Skeletal muscle tissue (tissue), 4 donors: ENCODE results near the gene DENND6B. TPM values are rescaled to one million over a fixed set of nuclear protein-coding genes. Genes with fewer than 3 reads are reported as not detected.

Experiments
- H3K27ac ChIP-seq: one replicate; pipeline ENCODE4 v1.7.0; 2013; ENCODE audit warnings: mild to moderate bottlenecking, low read depth, low read length, inconsistent platforms
- H3K27me3 ChIP-seq, 3 donors: one replicate each; pipeline ENCODE4 v1.7.0; 2013; ENCODE audit warnings: low read length in 3 of 3; ENCODE audit not compliant: control insufficient read depth in 3 of 3, insufficient read depth in 3 of 3
- H3K36me3 ChIP-seq, 3 donors: one replicate each; pipeline ENCODE4 v1.7.0; 2013; ENCODE audit warnings: low read length in 3 of 3; ENCODE audit not compliant: control insufficient read depth in 3 of 3, insufficient read depth in 3 of 3
- H3K4me1 ChIP-seq, 3 donors: one replicate each; pipeline ENCODE4 v1.7.0; 2013; ENCODE audit warnings: low read length in 3 of 3, mild to moderate bottlenecking in 3 of 3; ENCODE audit not compliant: control insufficient read depth in 3 of 3, insufficient read depth in 3 of 3
- H3K4me3 ChIP-seq, 3 donors: one replicate each; pipeline ENCODE4 v1.7.0; 2013; ENCODE audit warnings: low read length in 3 of 3
- H3K9ac ChIP-seq, 3 donors: one replicate each; pipeline ENCODE4 v1.7.0; 2013; ENCODE audit warnings: low read length in 3 of 3, mild to moderate bottlenecking in 3 of 3, moderate library complexity in 2 of 3, low read depth in 1 of 3
- H3K9me3 ChIP-seq, 3 donors: one replicate each; pipeline ENCODE4 v1.7.0; 2013; ENCODE audit warnings: low read length in 3 of 3; ENCODE audit not compliant: control insufficient read depth in 3 of 3
- total RNA-seq: library from RNA; depleted of rRNA; stranded (reverse); fragments of >200 nt; gene quantifications from one replicate; pipeline ENCODE4 v1.2.3, GENCODE V29; 2014
- donor health status: Osteomylitis.

DENND6B gene
- total RNA-seq, 1 donor from 2014 or later: 1.0 TPM

DNA sequence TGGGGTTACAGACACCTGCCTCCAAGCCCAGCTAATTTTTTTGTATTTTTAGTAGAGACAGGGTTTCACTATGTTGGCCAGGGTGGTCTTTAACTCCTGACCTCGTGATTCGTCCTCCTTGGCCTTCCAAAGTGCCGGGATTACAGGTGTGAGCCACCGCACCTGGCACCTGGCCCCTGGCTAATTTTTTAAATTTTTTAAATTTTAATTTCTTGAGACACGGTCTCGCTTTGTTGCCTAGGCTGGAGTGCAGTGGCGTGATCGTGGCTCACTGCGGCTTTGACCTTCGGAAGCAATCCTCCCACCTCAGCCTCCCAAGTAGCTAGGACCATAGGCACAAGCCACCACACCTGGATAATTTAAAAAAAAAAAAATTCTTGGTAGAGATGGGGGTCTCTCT is 30.9 kb upstream of the DENND6B start:
- Histone ChIP-seq H3K9me3 (no peaks in the 10 kb centered on the region), H3K27ac (no peak overlapping the region), H3K9ac (no peak overlapping the region), H3K4me1 (peaks cover 0 to 18% (median 13%) of the 10 kb centered on the region in 3 donors), H3K4me3 (no peak overlapping the region), H3K36me3 (peaks cover 3 to 17% (median 5%) of the 10 kb centered on the region in 3 donors), H3K27me3 (no peaks in the 10 kb centered on the region)

DNA sequence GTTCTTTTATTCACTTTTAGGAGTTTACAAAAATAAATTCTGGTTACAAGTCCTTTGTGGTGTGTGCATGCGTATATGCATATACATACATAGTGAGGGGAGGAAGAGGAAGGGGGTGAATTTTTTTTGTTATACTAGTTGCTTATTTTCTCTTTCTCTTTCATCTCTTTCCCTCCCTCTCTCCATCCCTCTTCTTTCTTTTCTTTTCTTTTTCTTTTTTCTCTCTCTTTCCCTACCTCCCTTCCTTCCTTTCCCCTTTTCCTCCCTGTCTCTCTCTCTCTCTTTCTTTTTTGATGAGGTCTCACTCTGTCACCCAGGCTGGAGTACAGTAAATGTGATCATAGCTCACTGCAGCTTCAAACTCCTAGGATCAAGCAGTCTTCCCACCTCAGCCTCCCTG is 30.4 kb upstream of the DENND6B start:
- peaks cover 5 to 18% (median 7%) of the 10 kb centered on the region in 3 donors for H3K36me3 ChIP-seq
- no peaks in the 10 kb centered on the region for H3K9me3 ChIP-seq
- H3K9ac ChIP-seq: no peak overlapping the region
- H3K27me3 ChIP-seq: no peaks in the 10 kb centered on the region
- peaks cover 0 to 15% (median 11%) of the 10 kb centered on the region in 3 donors for H3K4me1 ChIP-seq
- no peak overlapping the region for H3K27ac ChIP-seq
- no peak overlapping the region for H3K4me3 ChIP-seq

DNA sequence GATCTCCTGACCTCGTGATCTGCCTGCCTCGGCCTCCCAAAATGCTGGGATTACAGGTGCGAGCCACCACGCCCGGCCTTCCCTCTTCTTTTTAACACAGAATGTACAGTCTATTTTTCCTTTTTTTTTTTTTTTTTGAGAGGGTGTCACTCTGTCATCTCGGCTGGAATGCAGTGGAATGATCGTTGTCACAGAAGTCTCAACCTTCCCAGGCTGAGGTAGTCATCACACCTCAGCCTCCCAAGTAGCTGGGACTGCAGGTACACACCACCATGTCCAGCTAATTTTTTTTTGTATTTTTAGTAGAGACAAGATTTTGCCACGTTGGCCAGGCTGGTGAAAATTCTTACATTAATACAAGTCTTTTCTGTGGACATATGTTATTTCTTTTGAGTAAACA is 29.4 kb upstream of the DENND6B start:
- peaks cover 5 to 16% (median 5%) of the 10 kb centered on the region in 3 donors for H3K36me3 ChIP-seq
- H3K4me3 ChIP-seq: no peak overlapping the region
- peaks cover 0 to 8% (median 3%) of the 10 kb centered on the region in 3 donors for H3K4me1 ChIP-seq

DNA sequence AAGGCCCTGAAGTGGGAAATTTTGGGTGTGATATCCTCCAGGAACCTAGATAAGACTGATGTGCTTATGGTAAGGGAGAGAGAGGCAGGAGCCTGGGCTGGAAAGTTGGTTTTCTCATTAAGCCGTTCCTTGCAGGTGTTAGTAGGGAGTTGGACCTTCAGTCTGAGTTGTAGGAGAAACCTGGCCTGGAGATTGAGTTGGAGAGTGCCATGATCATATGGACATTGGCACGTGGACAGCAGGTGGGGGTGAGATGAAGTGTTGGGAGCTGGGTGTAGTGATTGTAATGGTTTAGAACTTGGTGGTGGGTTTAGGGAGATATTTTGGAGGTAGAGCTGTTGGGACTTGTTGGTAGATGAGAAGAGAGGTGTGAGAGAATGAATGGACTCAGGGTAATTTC is 21.2 kb upstream of the DENND6B start:
- no peaks in the 10 kb centered on the region for H3K27me3 ChIP-seq
- no peak overlapping the region for H3K9ac ChIP-seq
- H3K27ac ChIP-seq: no peak overlapping the region
- no peak overlapping the region for H3K4me3 ChIP-seq
- peaks cover 5 to 13% (median 6%) of the 10 kb centered on the region in 3 donors for H3K36me3 ChIP-seq
- H3K9me3 ChIP-seq: no peaks in the 10 kb centered on the region
- peaks cover 8 to 20% (median 14%) of the 10 kb centered on the region in 3 donors for H3K4me1 ChIP-seq

More for the DNA sequence above, 29.4 kb upstream of the DENND6B start:
- H3K27me3 ChIP-seq: no peaks in the 10 kb centered on the region
- H3K9ac ChIP-seq: no peak overlapping the region
- H3K9me3 ChIP-seq: no peaks in the 10 kb centered on the region
- no peak overlapping the region for H3K27ac ChIP-seq

DNA sequence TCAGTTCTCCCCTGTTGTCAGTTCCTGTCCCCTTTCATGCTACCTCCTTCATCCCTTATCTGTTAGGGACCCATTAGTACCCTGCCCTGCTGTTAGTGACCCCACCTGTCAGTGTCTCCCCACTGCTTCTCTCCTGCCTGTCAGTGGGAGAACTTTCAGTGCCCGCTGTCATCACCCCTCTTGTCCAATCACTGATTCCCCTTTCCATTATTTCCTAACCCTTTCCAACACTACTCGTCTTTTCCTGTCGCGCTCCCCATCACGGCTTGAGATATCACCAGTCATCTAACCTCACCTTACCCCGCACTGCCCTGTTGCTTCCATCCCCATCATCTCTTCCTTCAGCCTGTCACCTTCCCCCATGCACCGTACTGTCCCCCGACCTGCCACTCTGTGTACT is 20.3 kb upstream of the DENND6B start:
- H3K9me3 ChIP-seq: no peaks in the 10 kb centered on the region
- peak overlapping the region in 2 of 3 donors; percentile 32 to 60 for H3K9ac ChIP-seq
- no peaks in the 10 kb centered on the region for H3K27me3 ChIP-seq
- peaks cover 2 to 10% (median 5%) of the 10 kb centered on the region in 3 donors for H3K36me3 ChIP-seq
- H3K4me1 ChIP-seq: peaks cover 16 to 28% (median 22%) of the 10 kb centered on the region in 3 donors
- no peak overlapping the region for H3K27ac ChIP-seq
- H3K4me3 ChIP-seq: peak overlapping the region in 1 of 3 donors; percentile 2

DNA sequence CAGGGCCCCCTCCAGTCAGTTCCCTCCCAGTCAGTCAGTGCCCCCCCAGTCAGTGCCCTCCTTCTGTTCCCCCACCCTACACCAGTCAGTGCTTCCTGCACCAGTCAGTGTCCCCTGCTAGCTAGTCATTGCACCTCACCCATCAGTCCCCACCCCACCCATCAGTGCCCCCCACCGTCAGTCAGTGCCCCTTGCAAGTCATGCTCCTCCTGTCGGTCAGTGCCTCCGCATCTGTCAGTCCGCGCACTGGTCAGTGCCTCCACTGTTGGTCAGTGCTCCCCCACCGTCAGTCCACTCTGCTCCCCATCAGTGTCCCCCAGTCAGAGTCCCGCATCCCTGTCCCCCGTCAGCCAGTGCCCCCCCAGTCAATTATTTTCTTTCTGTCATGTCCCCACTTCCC is 19.7 kb upstream of the DENND6B start:
- no peak overlapping the region for H3K27ac ChIP-seq
- peaks cover 2 to 10% (median 5%) of the 10 kb centered on the region in 3 donors for H3K36me3 ChIP-seq
- H3K9ac ChIP-seq: peak overlapping the region in 2 of 3 donors; percentile 32 to 43
- peaks cover 19 to 31% (median 24%) of the 10 kb centered on the region in 3 donors for H3K4me1 ChIP-seq
- H3K4me3 ChIP-seq: no peak overlapping the region
- no peaks in the 10 kb centered on the region for H3K9me3 ChIP-seq
- H3K27me3 ChIP-seq: no peaks in the 10 kb centered on the region

DNA sequence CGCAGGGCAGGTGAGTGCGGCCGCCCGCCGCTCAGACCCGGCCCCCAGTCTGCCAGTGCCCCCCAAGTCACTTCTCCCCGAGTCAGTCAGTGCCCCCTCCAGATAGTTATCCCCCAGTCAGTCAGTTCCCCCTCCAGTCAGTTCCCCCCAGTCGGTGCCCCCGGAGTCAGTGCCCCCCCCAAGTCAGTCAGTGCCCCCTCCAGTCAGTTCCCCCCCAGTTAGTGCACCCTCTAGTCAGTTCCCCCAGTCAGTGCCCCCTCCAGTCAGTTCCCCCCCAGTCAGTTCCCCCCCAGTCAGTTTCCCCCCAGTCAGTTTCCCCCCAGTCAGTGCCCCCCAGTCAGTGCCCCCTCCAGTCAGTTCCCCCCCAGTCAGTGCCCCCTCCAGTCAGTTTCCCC is 16.7 kb upstream of the DENND6B start:
- H3K27ac ChIP-seq: peak overlapping the region; percentile 79
- no peaks in the 10 kb centered on the region for H3K9me3 ChIP-seq
- peak overlapping the region; percentile 81 to 89 (median 86) for H3K9ac ChIP-seq
- peaks cover 2 to 10% (median 5%) of the 10 kb centered on the region in 3 donors for H3K36me3 ChIP-seq
- H3K27me3 ChIP-seq: no peaks in the 10 kb centered on the region
- peaks cover 19 to 31% (median 24%) of the 10 kb centered on the region in 3 donors for H3K4me1 ChIP-seq
- H3K4me3 ChIP-seq: peak overlapping the region; percentile 56 to 79 (median 79)

DNA sequence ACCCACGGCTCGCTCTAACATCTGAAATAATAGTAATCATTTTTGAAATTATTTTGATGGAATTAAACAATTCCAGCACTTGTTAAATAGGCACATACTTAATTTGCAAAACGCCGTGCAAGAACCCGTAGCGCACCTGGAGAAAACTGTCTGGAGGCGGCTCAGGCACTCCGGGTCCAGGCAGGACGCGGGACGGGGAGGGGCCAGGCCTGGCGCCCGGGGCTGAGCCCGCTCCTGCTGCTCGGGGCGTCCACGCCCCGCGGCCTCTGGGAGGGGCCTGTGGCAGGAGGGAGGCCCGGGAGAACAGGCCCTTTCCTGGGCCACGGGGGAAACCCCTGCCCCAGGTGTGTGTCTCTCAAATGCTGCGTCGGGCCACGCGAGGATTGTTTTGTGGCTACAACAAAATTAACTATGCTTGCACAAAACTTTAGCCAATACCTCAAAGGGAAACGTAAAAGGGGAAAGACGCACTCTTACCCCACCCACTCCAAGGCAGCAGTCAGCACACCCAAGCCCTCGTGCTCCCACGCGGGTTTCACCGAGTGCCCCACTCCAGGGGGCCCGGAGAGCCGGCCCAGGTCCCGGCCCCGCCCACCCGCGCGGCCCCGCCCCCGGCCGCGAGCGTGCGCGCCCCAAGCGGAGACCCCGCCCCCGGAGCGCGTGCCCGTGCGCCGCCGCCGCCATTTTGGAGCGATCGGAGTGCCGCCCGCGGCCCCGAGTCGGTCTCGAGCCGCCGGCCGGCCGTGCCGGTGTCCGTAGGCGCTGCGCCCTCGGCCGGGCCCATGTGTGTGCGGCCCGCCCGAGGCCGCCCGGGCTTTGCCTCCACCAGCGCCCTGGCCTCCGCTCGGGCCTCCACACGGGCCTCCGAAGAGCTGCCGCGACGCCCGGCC is 16.1 kb upstream of the DENND6B start, which contains the start of gene PPP6R2:
PPP6R2 (plus strand) TSS at position 677 of the 890 bp plus-strand sequence. CDS start 50,582 bp downstream, outside the sequence.
- peaks cover 2 to 10% (median 3%) of the 10 kb centered on the region in 3 donors for H3K36me3 ChIP-seq
- peaks cover 19 to 28% (median 21%) of the 10 kb centered on the region in 3 donors for H3K4me1 ChIP-seq
- H3K4me3 ChIP-seq: peak within 1 kb of the TSS; percentile 75 to 80 (median 79)
- H3K27ac ChIP-seq: peak within 1 kb of the TSS; percentile 79
- no peaks in the 10 kb centered on the region for H3K27me3 ChIP-seq
- no peaks in the 10 kb centered on the region for H3K9me3 ChIP-seq
- peak within 1 kb of the TSS; percentile 81 to 89 (median 86) for H3K9ac ChIP-seq

DNA sequence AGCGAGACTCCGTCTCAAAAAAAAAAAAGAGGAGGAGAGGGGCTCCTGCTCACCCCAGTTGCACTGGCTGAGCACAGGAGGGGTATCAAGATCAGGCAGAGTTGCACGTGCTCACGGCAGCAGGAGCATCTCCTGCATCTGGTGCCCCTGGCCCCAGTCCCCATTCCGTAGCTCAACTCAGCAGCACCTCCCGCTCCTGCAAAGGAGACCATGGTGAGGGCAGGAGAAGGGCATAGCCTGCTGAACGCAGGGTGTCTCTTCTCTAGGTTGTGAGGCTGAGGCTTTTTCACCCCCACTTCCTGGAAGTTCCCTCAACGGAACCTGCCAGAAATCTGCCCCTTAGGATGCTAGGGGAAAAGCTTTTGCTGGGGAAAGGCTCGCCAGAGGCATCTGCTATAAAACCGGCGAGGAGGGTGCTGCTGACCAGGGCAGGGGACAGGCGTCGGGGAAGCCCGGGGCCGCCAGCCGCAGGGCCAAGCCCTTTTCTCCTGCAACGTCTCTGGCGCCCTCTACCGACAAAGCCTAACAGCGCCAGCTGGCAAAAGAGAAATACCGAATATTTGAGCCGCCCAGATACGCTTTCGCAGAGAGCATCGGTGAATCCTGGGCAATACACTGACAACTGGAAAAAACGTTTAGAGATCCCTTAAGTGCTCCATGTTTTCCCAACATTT is 15.3 kb upstream of the DENND6B start:
- no peaks in the 10 kb centered on the region for H3K9me3 ChIP-seq
- peak overlapping the region; percentile 71 to 80 (median 75) for H3K4me3 ChIP-seq
- no peaks in the 10 kb centered on the region for H3K27me3 ChIP-seq
- peak overlapping the region; percentile 8 for H3K27ac ChIP-seq
- peak overlapping the region; percentile 61 to 82 (median 64) for H3K9ac ChIP-seq
- H3K36me3 ChIP-seq: peaks cover 2 to 5% (median 2%) of the 10 kb centered on the region in 3 donors
- peaks cover 18 to 20% (median 19%) of the 10 kb centered on the region in 3 donors for H3K4me1 ChIP-seq
